Measurements from ENCODE around the gene ARL5B. TPM values are rescaled to one million over a fixed set of nuclear protein-coding genes. Genes with fewer than 3 reads are reported as not detected.

Gene ARL5B
- total RNA-seq, 1 donor, result 19.5 TPM

DNA sequence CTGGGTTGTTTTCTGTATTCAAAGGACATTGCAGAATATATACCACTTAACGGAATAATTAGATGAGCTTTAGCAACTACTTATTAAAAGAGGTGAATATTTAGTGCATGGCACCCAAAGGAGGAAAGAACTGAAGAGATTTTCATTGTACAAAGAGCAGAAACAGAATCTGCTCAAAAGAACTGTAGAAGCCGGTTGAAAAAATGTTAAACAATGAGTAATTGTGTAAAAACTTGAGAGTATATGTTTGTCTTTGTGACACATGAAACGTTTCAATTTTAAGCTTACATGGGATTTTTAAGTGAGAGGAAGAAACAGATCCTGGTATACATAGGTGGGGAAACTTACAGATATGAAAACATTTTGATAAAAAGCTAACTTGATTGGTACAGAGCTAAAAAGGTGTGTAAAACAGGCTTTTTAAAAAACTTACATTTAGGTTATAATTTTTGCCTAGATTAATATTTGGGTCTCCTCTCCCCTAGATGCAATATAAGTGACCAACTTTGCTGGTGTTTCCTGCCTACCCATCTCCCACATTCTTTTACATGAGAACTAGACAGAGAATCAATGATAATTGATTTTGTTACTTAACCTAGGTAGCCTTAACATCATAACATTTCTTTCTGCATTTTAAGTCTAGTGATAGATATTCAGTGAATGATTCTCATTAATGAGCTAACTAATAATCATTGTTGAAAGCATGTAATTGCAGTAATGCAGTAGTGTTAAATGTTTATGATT lies 6.8 kb downstream of the ARL5B start:
- TF ChIP-seq, protein P1, sequence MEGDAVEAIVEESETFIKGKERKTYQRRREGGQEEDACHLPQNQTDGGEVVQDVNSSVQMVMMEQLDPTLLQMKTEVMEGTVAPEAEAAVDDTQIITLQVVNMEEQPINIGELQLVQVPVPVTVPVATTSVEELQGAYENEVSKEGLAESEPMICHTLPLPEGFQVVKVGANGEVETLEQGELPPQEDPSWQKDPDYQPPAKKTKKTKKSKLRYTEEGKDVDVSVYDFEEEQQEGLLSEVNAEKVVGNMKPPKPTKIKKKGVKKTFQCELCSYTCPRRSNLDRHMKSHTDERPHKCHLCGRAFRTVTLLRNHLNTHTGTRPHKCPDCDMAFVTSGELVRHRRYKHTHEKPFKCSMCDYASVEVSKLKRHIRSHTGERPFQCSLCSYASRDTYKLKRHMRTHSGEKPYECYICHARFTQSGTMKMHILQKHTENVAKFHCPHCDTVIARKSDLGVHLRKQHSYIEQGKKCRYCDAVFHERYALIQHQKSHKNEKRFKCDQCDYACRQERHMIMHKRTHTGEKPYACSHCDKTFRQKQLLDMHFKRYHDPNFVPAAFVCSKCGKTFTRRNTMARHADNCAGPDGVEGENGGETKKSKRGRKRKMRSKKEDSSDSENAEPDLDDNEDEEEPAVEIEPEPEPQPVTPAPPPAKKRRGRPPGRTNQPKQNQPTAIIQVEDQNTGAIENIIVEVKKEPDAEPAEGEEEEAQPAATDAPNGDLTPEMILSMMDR (IDR thresholded peaks at IDR 0.05; ENCODE audit: extremely low read depth, low read depth, low read length), result no peak
- Histone ChIP-seq H2AFZ (ENCODE audit: low read length) (no peak overlapping the region), H3K36me3 (ENCODE audit: insufficient read depth, low read length) (peaks cover 12% of the 10 kb centered on the region), H3K27me3 (ENCODE audit: insufficient read depth, low read length) (no peaks in the 10 kb centered on the region), H3K4me2 (ENCODE audit: insufficient read depth, low read length) (peak overlapping the region; percentile 51), H3K27ac (ENCODE audit: low read depth, low read length) (peak overlapping the region; percentile 72), H3K9me3 (ENCODE audit: low read depth, low read length) (no peaks in the 10 kb centered on the region), H3K4me1 (ENCODE audit: insufficient read depth, low read length) (peaks cover 35% of the 10 kb centered on the region), H4K20me1 (ENCODE audit: insufficient read depth, low read length) (peaks cover 23% of the 10 kb centered on the region), H3K4me3 (ENCODE audit: insufficient read depth, low read length) (no peak overlapping the region), H3K79me2 (ENCODE audit: insufficient read depth, low read length) (peaks cover 77% of the 10 kb centered on the region)
- no peak for DNase-seq (ENCODE audit: insufficient read length, low spot score, missing footprints)

DNA sequence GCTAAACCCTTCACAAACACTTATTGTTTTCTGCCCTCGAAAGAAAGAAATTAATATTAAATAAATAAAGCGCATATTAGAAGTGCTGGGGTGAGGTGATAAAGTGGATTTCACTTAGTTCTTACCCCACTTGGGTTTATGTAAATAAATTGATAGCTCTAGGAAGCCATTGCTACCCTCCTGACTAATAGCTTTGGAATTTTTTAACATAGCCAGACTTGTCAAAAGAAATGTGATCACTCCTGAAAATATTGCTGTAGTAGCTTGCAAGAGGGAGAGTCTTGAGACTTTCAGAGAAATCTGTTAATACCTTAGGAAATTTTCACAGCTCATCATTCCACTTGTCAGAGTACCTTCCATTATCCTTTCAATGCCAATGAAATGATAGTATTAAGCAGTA lies 7.6 kb downstream of the ARL5B start:
- Histone ChIP-seq H3K4me3 (ENCODE audit: insufficient read depth, low read length) (peak overlapping the region; percentile 8), H3K4me1 (ENCODE audit: insufficient read depth, low read length) (peaks cover 28% of the 10 kb centered on the region), H3K4me2 (ENCODE audit: insufficient read depth, low read length) (peak overlapping the region; percentile 51), H3K9me3 (ENCODE audit: low read depth, low read length) (no peaks in the 10 kb centered on the region), H3K27ac (ENCODE audit: low read depth, low read length) (peak overlapping the region; percentile 72), H3K79me2 (ENCODE audit: insufficient read depth, low read length) (peaks cover 71% of the 10 kb centered on the region), H2AFZ (ENCODE audit: low read length) (no peak overlapping the region), H3K27me3 (ENCODE audit: insufficient read depth, low read length) (no peaks in the 10 kb centered on the region), H3K36me3 (ENCODE audit: insufficient read depth, low read length) (peaks cover 17% of the 10 kb centered on the region), H4K20me1 (ENCODE audit: insufficient read depth, low read length) (peaks cover 19% of the 10 kb centered on the region)
- TF ChIP-seq, protein P1 (IDR thresholded peaks at IDR 0.05; ENCODE audit: extremely low read depth, low read depth, low read length), result no peak
- no peak for DNase-seq (ENCODE audit: insufficient read length, low spot score, missing footprints)

DNA sequence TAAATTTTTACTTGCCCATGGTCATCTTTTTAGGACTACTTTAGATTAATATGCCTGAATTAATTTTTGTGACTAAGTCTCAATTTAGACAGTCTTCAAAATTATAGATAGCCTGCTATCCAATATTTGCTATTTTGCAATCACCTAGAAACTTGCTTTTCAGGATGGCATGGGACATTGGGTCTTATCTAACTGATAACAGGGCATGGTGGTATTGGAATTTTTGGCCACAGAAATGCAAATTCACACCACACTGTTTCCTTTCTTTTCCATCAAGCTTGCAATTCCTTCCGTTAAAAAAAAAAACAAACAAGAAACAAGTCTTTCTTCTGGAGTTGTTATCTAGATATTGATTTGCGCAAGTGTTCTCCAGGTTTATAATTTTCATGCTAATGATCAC lies 8.8 kb downstream of the ARL5B start:
- Histone ChIP-seq H4K20me1 (ENCODE audit: insufficient read depth, low read length) (peaks cover 16% of the 10 kb centered on the region), H3K79me2 (ENCODE audit: insufficient read depth, low read length) (peaks cover 59% of the 10 kb centered on the region), H3K36me3 (ENCODE audit: insufficient read depth, low read length) (peaks cover 19% of the 10 kb centered on the region), H3K27ac (ENCODE audit: low read depth, low read length) (no peak overlapping the region), H3K4me3 (ENCODE audit: insufficient read depth, low read length) (no peak overlapping the region), H3K4me2 (ENCODE audit: insufficient read depth, low read length) (no peak overlapping the region), H3K27me3 (ENCODE audit: insufficient read depth, low read length) (no peaks in the 10 kb centered on the region), H2AFZ (ENCODE audit: low read length) (no peak overlapping the region), H3K9me3 (ENCODE audit: low read depth, low read length) (no peaks in the 10 kb centered on the region), H3K4me1 (ENCODE audit: insufficient read depth, low read length) (peaks cover 27% of the 10 kb centered on the region)
- TF ChIP-seq, protein P1 (IDR thresholded peaks at IDR 0.05; ENCODE audit: extremely low read depth, low read depth, low read length), result no peak
- DNase-seq (ENCODE audit: insufficient read length, low spot score, missing footprints), result no peak

DNA sequence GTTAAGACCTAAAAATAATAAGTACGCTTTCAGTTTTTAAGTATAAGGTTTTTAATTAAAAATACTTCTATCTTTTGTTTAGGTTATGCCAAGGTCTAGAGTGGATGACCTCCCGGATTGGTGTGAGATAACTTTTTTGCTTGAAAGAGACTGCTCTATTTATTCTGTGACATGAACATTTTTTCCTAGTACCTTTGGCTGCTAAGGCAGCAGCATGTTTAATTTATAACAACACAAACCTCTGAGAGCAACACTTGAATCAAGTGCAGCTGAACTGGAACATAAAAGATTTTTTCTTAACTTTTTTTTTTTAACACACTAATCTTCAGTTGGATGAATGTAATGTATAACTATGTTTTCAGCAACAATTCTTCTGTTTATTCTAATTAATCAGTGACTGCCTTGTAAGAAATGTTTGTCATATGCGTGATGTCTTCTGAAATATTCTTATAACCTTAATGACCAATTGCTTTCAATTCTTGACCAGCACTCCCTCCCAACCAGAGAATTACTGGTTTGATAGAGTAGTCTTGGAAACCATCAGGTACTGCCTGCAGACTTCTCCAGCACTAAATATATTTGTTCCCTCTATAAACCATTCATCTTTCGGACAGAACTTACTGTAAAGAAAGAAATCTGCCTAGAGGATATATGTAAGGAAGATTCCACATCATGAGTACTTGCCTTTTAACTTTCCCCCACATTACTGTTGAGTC lies 16.0 kb downstream of the ARL5B start:
- no peaks in the 10 kb centered on the region for H4K20me1 ChIP-seq (ENCODE audit: insufficient read depth, low read length)
- H3K4me1 ChIP-seq (ENCODE audit: insufficient read depth, low read length), result no peaks in the 10 kb centered on the region
- TF ChIP-seq, protein P1 (IDR thresholded peaks at IDR 0.05; ENCODE audit: extremely low read depth, low read depth, low read length), result no peak
- H3K27ac ChIP-seq (ENCODE audit: low read depth, low read length), result no peak overlapping the region
- H3K9me3 ChIP-seq (ENCODE audit: low read depth, low read length), result no peaks in the 10 kb centered on the region
- peaks cover 6% of the 10 kb centered on the region for H3K79me2 ChIP-seq (ENCODE audit: insufficient read depth, low read length)
- no peak for DNase-seq (ENCODE audit: insufficient read length, low spot score, missing footprints)
- H3K36me3 ChIP-seq (ENCODE audit: insufficient read depth, low read length), result peaks cover 31% of the 10 kb centered on the region
- no peak overlapping the region for H2AFZ ChIP-seq (ENCODE audit: low read length)
- no peak overlapping the region for H3K4me3 ChIP-seq (ENCODE audit: insufficient read depth, low read length)
- H3K4me2 ChIP-seq (ENCODE audit: insufficient read depth, low read length), result no peak overlapping the region
- no peaks in the 10 kb centered on the region for H3K27me3 ChIP-seq (ENCODE audit: insufficient read depth, low read length)
